Kasumi-1 (cell line): ENCODE measurements around the gene ITPR2.
A peak's percentile ranks its signal among the peaks of the same experiment; 100 is the strongest.

Experiments
- DNase-seq, 2 experiments: peaks; one replicate each; lab custom pipeline; 2025; lab: John Stamatoyannopoulos, UW

ITPR2 gene

GRCh38 chr12:26754148-26754547 is 78.8 kb downstream of the ITPR2 start:
- DNase-seq: no peak

- no peak for DNase-seq
Observed at GRCh38 chr12:26751179-26751578, 81.8 kb downstream of the ITPR2 start.

DNA sequence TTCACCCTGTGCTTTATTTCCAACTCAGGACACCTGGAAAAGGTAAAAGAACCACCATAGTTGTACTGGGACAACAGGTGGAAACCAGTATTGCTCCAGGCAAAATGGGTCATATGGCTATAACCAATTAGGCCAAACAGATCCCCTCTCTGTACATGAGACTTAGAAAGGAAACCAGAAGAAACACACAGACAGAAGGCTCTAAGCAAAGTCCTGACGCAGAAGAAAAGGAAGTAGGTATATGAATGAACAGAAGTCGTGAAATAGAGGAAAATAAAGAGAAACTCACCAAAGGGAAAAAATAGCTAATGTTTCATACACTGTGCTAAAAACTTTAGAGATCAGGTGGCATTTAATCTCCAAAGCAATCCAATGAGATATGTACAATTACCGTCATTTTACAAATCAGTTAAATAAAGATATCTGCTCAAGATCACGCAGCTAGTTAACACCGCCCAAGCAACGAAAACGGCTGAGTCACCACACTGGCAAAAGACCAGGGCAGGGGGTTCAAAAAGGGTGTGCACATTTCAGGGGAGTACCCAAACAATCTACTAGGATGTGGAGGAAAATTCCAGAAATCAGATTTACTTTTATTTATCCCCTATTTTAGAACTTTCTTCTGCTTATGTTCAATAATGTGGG is 82.3 kb downstream of the ITPR2 start:
- DNase-seq: peak; percentile 57 to 70

GRCh38 chr12:26749781-26750180 is 83.2 kb downstream of the ITPR2 start:
- DNase-seq: no peak

GRCh38 chr12:26748741-26749431 is 84.1 kb downstream of the ITPR2 start:
- peak; percentile 39 to 59 for DNase-seq

- no peak for DNase-seq
Observed at GRCh38 chr12:26748412-26748740, 84.6 kb downstream of the ITPR2 start.

- DNase-seq: no peak
Observed at GRCh38 chr12:26746121-26746714, 86.8 kb downstream of the ITPR2 start.

DNA sequence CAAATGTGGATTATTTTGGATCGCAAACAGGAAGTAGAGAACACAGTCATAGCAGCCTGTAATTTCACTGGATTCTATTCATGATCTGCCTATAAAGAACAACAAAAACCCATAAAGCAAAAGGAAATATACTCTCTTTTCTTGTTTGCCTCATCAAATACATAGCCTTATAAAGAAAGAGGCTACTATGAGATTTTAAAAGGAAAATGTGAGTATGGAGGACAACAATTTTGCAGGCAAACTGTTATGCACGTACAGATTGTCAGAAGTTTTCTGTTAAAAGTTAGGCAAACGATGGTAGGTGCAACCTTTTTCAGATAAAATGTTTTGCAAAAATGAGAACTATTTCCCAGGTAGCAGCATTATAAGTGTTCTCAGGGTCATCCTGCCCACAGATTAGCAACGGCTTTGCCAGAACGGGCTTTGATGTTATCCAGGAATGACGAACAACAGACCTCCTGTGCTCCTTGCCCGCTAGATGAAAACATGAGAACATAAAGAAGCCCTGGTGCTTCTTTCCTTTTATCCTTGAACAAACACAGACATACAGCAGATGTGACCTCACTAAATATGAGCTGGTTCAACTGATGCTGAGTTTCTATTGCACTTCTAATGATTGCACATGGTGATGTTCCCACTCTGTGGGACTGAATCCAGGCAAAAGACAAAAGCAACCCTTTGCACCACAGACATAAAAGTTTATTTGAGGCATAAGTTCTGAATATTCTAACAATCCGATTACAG is 88.1 kb downstream of the ITPR2 start:
- DNase-seq: no peak

- no peak for DNase-seq
Observed at GRCh38 chr12:26744042-26744626, 88.9 kb downstream of the ITPR2 start.

DNA sequence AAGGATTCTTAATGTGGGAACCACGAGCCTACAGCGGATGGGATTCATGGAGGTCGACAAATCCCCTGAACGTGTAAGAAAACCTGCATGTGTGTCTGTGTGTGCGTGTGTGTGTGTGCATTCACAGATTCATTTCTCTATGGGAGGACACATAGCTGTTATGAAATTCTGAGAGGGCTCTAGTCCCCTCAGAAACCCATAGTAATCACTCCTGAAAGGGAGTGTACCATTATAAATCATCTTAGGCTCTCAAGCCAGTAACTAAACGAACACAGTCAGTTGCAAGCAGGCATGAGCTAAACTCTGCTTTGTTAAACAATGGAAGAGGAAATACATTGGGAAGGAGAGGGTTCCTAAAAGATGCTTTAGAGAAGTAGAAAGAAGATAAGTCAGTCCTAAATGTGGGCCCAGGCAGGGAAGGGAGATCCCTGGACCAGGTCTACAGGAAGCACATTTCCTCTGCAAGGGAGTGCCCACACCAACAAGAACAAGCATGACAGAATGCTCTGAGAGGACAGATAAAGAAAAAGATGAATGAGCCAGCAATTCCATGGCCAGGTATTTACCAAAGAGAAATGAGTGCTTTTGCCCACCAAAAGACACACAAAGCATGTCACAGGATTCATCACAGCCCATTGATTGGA is 91.3 kb downstream of the ITPR2 start:
- peak in 1 of 2 experiments; percentile 13 for DNase-seq

DNA sequence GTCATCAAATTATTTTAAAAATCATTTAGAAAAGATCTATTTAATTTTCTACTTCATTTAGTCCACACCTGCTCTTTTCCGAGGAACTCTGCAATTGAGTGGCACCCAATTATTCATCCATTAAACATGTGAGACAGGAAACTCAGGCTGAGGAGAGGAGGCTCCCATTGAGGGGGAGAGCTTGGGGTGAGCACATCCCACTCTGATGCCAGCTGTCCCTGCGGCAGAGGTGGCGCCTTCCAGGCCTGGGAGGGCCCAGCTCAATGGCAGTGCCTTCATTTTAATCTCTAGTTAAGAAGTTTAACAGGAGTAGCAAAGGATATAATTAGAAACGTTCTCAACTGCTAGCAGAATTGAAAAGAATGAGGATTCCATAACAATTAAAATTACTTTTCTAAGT is 92.0 kb downstream of the ITPR2 start:
- no peak for DNase-seq

GRCh38 chr12:26740348-26740747 is 92.6 kb downstream of the ITPR2 start:
- no peak for DNase-seq

DNA sequence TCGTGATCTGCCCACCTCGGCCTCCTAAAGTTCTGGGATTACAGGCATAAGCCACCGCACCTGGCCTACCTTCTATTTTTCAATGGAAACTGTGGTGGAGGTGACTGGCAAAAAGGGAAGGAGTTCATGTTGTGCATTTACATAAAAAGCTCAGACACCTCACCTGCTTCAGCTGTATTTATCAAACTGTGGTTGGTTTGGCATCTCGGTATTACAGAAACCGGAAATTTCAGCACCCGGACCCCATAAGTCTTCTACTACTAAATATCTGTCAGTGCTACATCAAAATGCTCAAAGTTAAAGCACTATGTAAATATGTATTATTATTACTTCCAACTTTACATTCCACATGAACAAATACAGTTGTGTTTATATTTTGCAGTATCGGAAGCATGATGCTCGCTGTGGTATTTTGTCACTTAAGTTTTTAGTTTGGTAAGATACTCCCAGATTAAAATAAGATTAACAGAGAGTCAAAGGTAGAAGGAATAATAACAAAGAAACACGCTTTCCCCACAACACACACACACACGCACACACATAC is 95.4 kb downstream of the ITPR2 start:
- DNase-seq: no peak

DNA sequence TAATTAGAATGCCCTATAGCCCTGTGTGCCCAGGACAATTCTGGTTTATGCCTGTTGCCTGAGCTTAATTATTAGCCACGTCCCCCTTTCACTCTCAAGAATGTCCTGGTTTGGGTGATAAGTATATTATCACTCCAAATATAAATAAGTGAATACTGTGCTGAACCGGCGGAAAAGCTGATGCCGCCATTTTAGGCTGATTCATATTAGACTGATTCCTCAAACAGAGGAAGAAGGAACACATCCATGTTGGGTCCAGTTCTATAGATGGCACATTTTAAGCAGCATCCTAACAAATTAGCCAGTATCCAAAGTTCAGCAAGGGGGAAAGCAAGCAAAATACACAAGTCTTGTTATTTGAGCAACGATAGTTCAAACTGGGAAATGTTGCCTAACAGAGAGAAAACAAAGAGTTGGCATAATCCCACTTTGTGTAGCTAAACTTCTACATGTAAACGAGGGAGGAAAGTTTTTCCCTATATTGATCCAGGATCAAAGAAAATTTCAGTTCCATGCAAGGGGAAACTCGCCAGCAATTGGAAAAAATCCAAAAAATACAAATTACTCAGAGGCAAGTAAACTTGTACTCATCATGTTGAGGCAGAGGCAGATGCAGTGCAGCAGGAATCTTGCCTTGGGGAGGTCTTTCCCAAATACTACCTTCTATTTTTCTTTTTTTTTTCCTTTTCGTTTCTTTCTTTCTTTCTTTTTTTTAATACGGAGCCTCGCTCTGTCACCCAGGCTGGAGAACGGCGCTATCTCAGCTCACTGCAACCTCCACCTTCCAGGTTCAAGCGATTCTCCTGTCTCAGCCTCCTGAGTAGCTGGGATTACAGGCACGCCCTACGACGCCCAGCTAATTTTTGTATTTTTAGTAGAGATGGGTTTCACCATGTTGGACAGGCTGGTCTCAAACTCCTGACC is 96.2 kb downstream of the ITPR2 start:
- DNase-seq: no peak

DNA sequence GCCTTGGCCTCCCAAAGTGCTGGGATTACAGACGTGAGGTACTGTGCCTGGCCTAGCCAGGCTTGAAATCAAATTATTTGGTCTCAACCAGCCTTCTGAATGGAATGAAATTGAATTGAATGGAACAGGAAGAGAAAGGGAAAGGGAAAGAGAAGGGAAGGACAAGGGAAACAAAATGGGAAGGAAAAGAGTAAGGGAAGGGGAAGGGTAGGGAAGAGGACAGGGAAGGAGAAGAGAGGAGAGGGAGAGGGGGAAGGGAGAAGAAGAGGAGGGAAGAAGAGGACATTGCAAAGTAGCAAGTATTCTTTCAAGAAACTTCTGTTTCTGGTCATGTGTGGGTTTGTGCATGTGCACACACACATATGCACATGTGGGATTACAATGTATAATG is 97.8 kb downstream of the ITPR2 start:
- DNase-seq: no peak

GRCh38 chr12:26734510-26735248 is 98.3 kb downstream of the ITPR2 start:
- DNase-seq: no peak

DNA sequence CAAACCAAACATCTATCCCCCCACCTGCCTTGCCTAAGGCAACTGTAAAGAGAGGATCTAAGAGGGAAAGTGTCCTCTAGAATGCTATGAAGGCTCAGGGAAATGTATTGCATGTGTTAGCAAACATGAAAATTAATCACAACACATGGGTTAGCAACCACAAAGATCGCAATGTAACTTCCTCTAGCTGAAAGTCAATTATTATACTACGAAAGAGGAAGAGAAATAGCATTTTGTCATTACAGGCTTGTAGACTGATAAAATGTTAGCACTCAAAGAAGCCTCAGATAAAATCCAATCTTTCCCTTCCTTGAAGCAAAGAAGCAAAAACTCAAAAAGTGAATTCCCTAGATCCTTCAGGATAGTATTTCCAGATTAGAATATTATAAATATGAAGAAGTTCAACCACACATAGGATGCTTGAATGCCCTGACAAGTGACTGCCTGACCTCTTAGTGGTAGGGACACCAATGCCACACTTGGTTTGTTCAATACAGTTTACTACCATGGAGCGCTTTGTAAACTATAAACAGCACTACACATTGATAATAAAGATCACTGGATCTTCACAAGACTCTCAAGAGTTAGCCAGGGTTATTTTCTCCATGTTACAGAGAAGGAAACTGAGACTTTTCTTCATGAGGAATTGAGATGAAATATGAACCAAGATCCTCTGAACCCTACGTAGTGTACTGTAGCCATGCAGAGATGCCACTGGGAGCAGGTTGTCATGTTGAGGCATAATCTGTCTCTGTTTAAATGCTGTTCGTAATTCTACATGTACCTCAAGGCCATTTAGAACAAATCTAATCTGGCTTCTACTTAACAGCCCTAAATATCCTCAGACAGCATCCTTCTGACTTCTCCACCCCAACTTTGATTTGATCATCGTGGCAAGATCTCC is 100.7 kb downstream of the ITPR2 start:
- peak; percentile 88 to 97 for DNase-seq

DNA sequence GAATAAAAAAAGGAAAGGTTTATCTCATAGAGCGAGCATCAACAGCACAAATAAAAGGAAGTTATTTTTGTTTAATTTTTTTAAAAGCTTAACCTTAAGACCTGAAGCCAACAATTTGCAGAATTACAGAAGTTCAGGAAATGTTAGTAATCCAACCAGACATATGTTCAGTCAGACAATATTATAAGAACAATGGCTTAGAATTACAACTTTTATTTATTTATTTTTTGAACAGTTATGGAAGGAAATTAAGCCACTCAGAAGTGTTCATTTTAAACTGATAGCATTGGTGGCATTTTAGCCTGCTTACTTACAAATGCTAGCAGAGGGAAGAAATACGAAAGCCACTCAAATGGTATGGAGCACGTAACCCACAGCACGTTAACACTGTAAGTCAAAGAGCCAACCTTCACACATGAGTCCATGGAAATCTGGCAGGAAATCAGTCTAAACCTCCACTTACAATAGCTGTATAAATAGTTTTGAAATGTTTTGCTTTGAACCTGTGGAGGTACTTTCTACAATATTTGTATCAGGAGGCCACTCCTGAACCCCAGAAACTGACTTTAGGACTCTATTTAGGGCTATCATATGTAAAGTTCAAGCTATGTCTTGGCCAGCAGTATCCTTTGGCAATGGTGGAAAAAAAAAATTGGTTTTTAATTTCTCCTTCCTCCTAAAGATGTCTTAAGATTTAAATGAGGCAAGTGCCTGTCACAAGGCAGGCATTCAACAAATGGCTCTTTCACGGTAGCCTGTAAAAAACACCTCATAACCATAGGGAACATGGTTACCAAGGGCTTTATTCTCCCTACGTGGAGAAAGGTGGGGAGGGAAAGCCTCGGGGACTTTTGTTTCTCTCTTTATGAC is 102.3 kb downstream of the ITPR2 start:
- DNase-seq: no peak
